ENCODE measurements around the gene MTR.

DNA sequence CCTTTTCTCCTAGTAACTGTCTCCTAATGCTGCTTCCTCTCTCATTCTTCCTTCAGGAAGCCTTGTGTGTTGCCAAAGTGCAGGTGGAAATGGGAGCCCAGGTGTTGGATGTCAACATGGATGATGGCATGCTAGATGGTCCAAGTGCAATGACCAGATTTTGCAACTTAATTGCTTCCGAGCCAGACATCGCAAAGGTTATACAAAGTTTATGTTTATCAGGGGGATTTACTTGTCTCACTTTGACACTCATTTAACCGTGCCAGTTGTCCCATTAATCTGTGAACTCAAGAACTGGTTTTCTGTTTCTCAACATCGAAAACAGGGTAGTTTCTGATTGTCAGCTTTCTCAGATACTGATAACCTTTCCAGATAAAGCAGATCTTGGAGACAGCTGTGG is 40.4 kb downstream of the MTR start:
- TF ChIP-seq NR3C1 (CRISPR knock-in tag; conservative IDR thresholded peaks at IDR 0.05; ENCODE audit: low read depth) (no peak), CREB1 (CRISPR knock-in tag; IDR thresholded peaks at IDR 0.05) (no peak), ZBTB21 (CRISPR knock-in tag; IDR thresholded peaks at IDR 0.05; ENCODE audit: borderline replicate concordance) (no peak), JUN (CRISPR knock-in tag; IDR thresholded peaks at IDR 0.05) (no peak), GABPB1 (CRISPR knock-in tag; IDR thresholded peaks at IDR 0.05) (no peak)
- TF ChIP-seq, protein P1, sequence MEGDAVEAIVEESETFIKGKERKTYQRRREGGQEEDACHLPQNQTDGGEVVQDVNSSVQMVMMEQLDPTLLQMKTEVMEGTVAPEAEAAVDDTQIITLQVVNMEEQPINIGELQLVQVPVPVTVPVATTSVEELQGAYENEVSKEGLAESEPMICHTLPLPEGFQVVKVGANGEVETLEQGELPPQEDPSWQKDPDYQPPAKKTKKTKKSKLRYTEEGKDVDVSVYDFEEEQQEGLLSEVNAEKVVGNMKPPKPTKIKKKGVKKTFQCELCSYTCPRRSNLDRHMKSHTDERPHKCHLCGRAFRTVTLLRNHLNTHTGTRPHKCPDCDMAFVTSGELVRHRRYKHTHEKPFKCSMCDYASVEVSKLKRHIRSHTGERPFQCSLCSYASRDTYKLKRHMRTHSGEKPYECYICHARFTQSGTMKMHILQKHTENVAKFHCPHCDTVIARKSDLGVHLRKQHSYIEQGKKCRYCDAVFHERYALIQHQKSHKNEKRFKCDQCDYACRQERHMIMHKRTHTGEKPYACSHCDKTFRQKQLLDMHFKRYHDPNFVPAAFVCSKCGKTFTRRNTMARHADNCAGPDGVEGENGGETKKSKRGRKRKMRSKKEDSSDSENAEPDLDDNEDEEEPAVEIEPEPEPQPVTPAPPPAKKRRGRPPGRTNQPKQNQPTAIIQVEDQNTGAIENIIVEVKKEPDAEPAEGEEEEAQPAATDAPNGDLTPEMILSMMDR (IDR thresholded peaks at IDR 0.05) = no peak
- TF ChIP-seq, protein P2, sequence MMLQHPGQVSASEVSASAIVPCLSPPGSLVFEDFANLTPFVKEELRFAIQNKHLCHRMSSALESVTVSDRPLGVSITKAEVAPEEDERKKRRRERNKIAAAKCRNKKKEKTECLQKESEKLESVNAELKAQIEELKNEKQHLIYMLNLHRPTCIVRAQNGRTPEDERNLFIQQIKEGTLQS (CRISPR knock-in tag; conservative IDR thresholded peaks at IDR 0.05) = no peak
- TF ChIP-seq, protein P3, sequence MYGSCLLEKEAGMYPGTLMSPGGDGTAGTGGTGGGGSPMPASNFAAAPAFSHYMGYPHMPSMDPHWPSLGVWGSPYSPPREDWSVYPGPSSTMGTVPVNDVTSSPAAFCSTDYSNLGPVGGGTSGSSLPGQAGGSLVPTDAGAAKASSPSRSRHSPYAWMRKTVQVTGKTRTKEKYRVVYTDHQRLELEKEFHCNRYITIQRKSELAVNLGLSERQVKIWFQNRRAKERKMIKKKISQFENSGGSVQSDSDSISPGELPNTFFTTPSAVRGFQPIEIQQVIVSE (CRISPR knock-in tag; IDR thresholded peaks at IDR 0.05; ENCODE audit: borderline replicate concordance) = no peak
- TF ChIP-seq, protein P4, sequence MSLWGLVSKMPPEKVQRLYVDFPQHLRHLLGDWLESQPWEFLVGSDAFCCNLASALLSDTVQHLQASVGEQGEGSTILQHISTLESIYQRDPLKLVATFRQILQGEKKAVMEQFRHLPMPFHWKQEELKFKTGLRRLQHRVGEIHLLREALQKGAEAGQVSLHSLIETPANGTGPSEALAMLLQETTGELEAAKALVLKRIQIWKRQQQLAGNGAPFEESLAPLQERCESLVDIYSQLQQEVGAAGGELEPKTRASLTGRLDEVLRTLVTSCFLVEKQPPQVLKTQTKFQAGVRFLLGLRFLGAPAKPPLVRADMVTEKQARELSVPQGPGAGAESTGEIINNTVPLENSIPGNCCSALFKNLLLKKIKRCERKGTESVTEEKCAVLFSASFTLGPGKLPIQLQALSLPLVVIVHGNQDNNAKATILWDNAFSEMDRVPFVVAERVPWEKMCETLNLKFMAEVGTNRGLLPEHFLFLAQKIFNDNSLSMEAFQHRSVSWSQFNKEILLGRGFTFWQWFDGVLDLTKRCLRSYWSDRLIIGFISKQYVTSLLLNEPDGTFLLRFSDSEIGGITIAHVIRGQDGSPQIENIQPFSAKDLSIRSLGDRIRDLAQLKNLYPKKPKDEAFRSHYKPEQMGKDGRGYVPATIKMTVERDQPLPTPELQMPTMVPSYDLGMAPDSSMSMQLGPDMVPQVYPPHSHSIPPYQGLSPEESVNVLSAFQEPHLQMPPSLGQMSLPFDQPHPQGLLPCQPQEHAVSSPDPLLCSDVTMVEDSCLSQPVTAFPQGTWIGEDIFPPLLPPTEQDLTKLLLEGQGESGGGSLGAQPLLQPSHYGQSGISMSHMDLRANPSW (CRISPR knock-in tag; conservative IDR thresholded peaks at IDR 0.05; ENCODE audit: low read depth) = no peak
- TF ChIP-seq, protein P5, sequence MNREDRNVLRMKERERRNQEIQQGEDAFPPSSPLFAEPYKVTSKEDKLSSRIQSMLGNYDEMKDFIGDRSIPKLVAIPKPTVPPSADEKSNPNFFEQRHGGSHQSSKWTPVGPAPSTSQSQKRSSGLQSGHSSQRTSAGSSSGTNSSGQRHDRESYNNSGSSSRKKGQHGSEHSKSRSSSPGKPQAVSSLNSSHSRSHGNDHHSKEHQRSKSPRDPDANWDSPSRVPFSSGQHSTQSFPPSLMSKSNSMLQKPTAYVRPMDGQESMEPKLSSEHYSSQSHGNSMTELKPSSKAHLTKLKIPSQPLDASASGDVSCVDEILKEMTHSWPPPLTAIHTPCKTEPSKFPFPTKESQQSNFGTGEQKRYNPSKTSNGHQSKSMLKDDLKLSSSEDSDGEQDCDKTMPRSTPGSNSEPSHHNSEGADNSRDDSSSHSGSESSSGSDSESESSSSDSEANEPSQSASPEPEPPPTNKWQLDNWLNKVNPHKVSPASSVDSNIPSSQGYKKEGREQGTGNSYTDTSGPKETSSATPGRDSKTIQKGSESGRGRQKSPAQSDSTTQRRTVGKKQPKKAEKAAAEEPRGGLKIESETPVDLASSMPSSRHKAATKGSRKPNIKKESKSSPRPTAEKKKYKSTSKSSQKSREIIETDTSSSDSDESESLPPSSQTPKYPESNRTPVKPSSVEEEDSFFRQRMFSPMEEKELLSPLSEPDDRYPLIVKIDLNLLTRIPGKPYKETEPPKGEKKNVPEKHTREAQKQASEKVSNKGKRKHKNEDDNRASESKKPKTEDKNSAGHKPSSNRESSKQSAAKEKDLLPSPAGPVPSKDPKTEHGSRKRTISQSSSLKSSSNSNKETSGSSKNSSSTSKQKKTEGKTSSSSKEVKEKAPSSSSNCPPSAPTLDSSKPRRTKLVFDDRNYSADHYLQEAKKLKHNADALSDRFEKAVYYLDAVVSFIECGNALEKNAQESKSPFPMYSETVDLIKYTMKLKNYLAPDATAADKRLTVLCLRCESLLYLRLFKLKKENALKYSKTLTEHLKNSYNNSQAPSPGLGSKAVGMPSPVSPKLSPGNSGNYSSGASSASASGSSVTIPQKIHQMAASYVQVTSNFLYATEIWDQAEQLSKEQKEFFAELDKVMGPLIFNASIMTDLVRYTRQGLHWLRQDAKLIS (CRISPR knock-in tag; IDR thresholded peaks at IDR 0.05; ENCODE audit: borderline replicate concordance) = no peak

Measured in WTC11 (cell line).